ENCODE data around the gene RAF1. TPM values are rescaled to one million over a fixed set of nuclear protein-coding genes. Genes with fewer than 3 reads are reported as not detected.
"Not testable (repeated sequence)": the region's sequence is repeated elsewhere in the genome, so short reads cannot be mapped to it uniquely, and the experiment has no call there.

Gene RAF1
- total and polyA plus RNA-seq, 2 donors (not counting 3 experiments of a cell fraction or from before 2014, with no cell fraction given), result 73.8 to 86.2 TPM

DNA sequence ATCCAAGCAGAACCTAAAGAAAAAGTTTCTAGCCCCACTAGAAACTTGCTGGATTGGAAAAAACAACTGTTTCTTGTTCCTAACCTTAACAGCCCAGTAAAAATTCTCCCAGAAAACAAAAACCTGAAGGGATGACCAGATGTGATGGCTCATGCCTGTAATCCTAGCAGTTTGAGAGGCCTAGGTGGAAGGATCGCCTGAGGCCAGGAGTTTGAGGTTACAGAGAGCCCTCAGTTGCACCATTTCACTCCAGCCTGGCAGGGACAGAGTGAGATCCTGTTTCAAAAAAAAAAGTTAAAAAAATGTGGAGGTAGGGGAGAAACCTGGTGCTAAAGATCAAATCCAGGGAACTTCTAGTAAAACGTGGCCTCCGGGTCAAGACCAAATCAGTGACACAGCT lies 38.6 kb upstream of the RAF1 start:
- Histone ChIP-seq H3K9ac (replicated peaks; ENCODE audit: extremely low read depth, insufficient read depth, low read length) (no peak overlapping the region), H3K4me1 (ENCODE audit: control insufficient read depth, extremely low read depth, insufficient read depth, low read length) (no peaks in the 10 kb centered on the region), H3K79me2 (ENCODE audit: control insufficient read depth, insufficient read depth, low read length) (no peaks in the 10 kb centered on the region), H3K9me3 (replicated peaks; ENCODE audit: control insufficient read depth, insufficient read depth, low read length) (no peaks in the 10 kb centered on the region), H3K4me2 (ENCODE audit: insufficient read depth, low read length) (no peak overlapping the region), H4K20me1 (replicated peaks; ENCODE audit: control insufficient read depth, extremely low read depth, insufficient read depth, low read length) (no peaks in the 10 kb centered on the region), H3K4me3 (replicated peaks in 1 of 3; ENCODE audit: insufficient read depth in 1 of 3, low read depth in 1 of 3, low read length in 3 of 3) (no peak overlapping the region), H2AFZ (ENCODE audit: low read depth, low read length) (no peak overlapping the region), H3K27me3 (ENCODE audit: control insufficient read depth in 2 of 2, insufficient read depth in 2 of 2, low read length in 2 of 2) (peaks cover 0 to 2% of the 10 kb centered on the region in 2 experiments), H3K36me3 (ENCODE audit: control insufficient read depth in 2 of 2, extremely low read depth in 1 of 2, insufficient read depth in 2 of 2, low read length in 2 of 2) (no peaks in the 10 kb centered on the region), H3K27ac (ENCODE audit: insufficient read depth, low read depth, low read length) (no peak overlapping the region), H3K9me1 (replicated peaks; ENCODE audit: control insufficient read depth, extremely low read depth, insufficient read depth, low read length) (no peaks in the 10 kb centered on the region)
- no TSS peak for BruUV-seq (replicated peaks)
- intact Hi-C loops (cut with micrococcal nuclease) (no loop called here), dilution Hi-C loops (cut with MboI; ENCODE audit: extremely low pct_ligation_motif_present, low sequenced_read_pairs) (no loop called here)
- CTCF ChIA-PET, result interaction anchor here (1.3 kb wide), 1 partner anchor 14 kb away, joined by 3 read pairs; no protein-coding TSS in a partner anchor
- TF ChIP-seq, protein P1, sequence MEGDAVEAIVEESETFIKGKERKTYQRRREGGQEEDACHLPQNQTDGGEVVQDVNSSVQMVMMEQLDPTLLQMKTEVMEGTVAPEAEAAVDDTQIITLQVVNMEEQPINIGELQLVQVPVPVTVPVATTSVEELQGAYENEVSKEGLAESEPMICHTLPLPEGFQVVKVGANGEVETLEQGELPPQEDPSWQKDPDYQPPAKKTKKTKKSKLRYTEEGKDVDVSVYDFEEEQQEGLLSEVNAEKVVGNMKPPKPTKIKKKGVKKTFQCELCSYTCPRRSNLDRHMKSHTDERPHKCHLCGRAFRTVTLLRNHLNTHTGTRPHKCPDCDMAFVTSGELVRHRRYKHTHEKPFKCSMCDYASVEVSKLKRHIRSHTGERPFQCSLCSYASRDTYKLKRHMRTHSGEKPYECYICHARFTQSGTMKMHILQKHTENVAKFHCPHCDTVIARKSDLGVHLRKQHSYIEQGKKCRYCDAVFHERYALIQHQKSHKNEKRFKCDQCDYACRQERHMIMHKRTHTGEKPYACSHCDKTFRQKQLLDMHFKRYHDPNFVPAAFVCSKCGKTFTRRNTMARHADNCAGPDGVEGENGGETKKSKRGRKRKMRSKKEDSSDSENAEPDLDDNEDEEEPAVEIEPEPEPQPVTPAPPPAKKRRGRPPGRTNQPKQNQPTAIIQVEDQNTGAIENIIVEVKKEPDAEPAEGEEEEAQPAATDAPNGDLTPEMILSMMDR (IDR thresholded peaks at IDR 0.05; ENCODE audit: extremely low read depth in 1 of 2, insufficient read depth in 1 of 2, low read depth in 1 of 2, low read length in 2 of 2), result no peak
- TF ChIP-seq POLR2A (IDR thresholded peaks at IDR 0.05; ENCODE audit: low read depth, low read length), result no peak
- no peak for TF ChIP-seq POLR2AphosphoS5 (IDR thresholded peaks at IDR 0.05; ENCODE audit: insufficient read depth, low read depth, low read length)
- TF ChIP-seq JUN (IDR thresholded peaks at IDR 0.05; ENCODE audit: borderline replicate concordance, insufficient read depth, insufficient read length, low read depth), result no peak
- TF ChIP-seq MYC (IDR thresholded peaks at IDR 0.05; ENCODE audit: low read depth, low read length), result no peak
- no peak for TF ChIP-seq EZH2 (IDR thresholded peaks at IDR 0.05; ENCODE audit: borderline replicate concordance, low read depth, low read length, severe bottlenecking)
- no peak for TF ChIP-seq GATA2 (IDR thresholded peaks at IDR 0.05; ENCODE audit: insufficient read depth, insufficient read length, low read depth, low read length)
- TF ChIP-seq FOS (IDR thresholded peaks at IDR 0.05; ENCODE audit: borderline replicate concordance, insufficient read depth, low read length), result no peak
- TF ChIP-seq, protein P2, sequence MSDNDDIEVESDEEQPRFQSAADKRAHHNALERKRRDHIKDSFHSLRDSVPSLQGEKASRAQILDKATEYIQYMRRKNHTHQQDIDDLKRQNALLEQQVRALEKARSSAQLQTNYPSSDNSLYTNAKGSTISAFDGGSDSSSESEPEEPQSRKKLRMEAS (IDR thresholded peaks at IDR 0.05; ENCODE audit: insufficient read depth, insufficient read length), result no peak
- POLR2A ChIA-PET, result no interaction called here
- FAIRE-seq (no peak), DNase-seq (ENCODE audit: low read depth, low spot score) (no peak)

DNA sequence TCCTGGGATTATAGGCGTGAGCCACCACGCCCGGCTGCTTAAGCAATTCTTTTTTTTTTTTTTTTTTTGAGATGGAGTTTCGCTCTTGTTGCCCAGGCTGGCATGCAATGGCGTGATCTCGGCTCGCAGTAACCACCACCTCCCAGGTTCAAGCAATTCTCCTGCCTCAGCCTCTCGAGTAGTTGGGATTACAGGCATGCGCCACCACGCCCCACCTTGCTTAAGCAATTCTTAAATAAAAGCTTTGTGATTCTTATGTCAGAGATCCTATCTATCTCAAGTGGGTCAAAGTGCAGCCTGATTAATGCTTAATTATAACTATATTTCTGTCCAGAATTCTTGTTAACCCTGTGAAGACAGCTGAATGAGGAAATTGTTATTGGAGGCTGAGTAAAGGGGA lies 37.7 kb upstream of the RAF1 start:
- H3K4me2 ChIP-seq (ENCODE audit: insufficient read depth, low read length); H3K36me3 ChIP-seq (ENCODE audit: control insufficient read depth in 2 of 2, extremely low read depth in 1 of 2, insufficient read depth in 2 of 2, low read length in 2 of 2); DNase-seq (ENCODE audit: low read depth, low spot score); H3K9me3 ChIP-seq (replicated peaks; ENCODE audit: control insufficient read depth, insufficient read depth, low read length); H3K4me1 ChIP-seq (ENCODE audit: control insufficient read depth, extremely low read depth, insufficient read depth, low read length); BruUV-seq (replicated peaks); FAIRE-seq; intact Hi-C loops (cut with micrococcal nuclease); H3K79me2 ChIP-seq (ENCODE audit: control insufficient read depth, insufficient read depth, low read length); H4K20me1 ChIP-seq (replicated peaks; ENCODE audit: control insufficient read depth, extremely low read depth, insufficient read depth, low read length); POLR2A ChIA-PET; H3K9me1 ChIP-seq (replicated peaks; ENCODE audit: control insufficient read depth, extremely low read depth, insufficient read depth, low read length); H3K9ac ChIP-seq (replicated peaks; ENCODE audit: extremely low read depth, insufficient read depth, low read length); H2AFZ ChIP-seq (ENCODE audit: low read depth, low read length); dilution Hi-C loops (cut with MboI; ENCODE audit: extremely low pct_ligation_motif_present, low sequenced_read_pairs); H3K27ac ChIP-seq (ENCODE audit: insufficient read depth, low read depth, low read length); H3K4me3 ChIP-seq (replicated peaks in 1 of 3; ENCODE audit: insufficient read depth in 1 of 3, low read depth in 1 of 3, low read length in 3 of 3); H3K27me3 ChIP-seq (ENCODE audit: control insufficient read depth in 2 of 2, insufficient read depth in 2 of 2, low read length in 2 of 2): not testable (repeated sequence)
- CTCF ChIA-PET, result interaction anchor here (1.2 kb wide), 1 partner anchor 20 kb away, joined by 3 read pairs; no protein-coding TSS in a partner anchor

All from endothelial cell of umbilical vein (primary cell).